Peyer's patch (tissue), 4 donors: Measurements from ENCODE around the gene CST6.

Source experiments
- POLR2A ChIP-seq, 2 donors: fragments of 450-650 bp; IDR thresholded peaks; one replicate each; pipeline ENCODE4 v1.5.1; 2017; ENCODE audit warnings: antibody characterized with exemption in 2 of 2, mild to moderate bottlenecking in 2 of 2, moderate library complexity in 2 of 2
- TF ChIP-seq, protein P1 (sequence below), 6 experiments: fragments of 450-650 bp in 4 of 6; fragments of 200-600 bp in 2 of 6; sonication (generic) in 1 of 6; IDR thresholded peaks; one replicate each; pipeline ENCODE4 v1.5.1; 2017 to 2019; ENCODE audit warnings: antibody characterized with exemption in 6 of 6, mild to moderate bottlenecking in 3 of 6, moderate library complexity in 1 of 6

DNA sequence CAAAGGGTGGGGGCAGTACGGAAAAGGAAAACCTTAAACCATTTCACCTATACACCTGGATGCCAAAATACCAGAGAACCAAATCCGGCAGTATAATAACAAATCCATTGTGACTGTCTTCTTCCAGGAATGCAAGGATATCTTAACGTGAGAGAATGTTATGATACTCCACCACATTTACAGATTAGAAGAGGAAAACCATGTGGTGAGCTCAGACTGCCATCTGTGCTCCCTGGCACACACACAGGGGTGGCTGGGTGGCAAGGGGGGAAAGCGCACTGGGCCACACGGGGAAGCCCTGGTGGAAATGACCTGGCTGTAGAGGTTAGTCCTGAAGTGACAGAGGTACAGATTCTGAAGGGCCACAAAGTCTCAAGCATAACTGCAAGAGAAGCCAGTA is 19.8 kb upstream of the CST6 start:
- TF ChIP-seq, protein P1, sequence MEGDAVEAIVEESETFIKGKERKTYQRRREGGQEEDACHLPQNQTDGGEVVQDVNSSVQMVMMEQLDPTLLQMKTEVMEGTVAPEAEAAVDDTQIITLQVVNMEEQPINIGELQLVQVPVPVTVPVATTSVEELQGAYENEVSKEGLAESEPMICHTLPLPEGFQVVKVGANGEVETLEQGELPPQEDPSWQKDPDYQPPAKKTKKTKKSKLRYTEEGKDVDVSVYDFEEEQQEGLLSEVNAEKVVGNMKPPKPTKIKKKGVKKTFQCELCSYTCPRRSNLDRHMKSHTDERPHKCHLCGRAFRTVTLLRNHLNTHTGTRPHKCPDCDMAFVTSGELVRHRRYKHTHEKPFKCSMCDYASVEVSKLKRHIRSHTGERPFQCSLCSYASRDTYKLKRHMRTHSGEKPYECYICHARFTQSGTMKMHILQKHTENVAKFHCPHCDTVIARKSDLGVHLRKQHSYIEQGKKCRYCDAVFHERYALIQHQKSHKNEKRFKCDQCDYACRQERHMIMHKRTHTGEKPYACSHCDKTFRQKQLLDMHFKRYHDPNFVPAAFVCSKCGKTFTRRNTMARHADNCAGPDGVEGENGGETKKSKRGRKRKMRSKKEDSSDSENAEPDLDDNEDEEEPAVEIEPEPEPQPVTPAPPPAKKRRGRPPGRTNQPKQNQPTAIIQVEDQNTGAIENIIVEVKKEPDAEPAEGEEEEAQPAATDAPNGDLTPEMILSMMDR (IDR thresholded peaks at IDR 0.05) = no peak
- no peak for TF ChIP-seq POLR2A (IDR thresholded peaks at IDR 0.05)
